Central memory CD8-positive, alpha-beta T cell (primary cell): Measurements from ENCODE around the gene MEIS3.
A peak's percentile ranks its signal among the peaks of the same experiment; 100 is the strongest.

Source experiments
- ATAC-seq: fragments of 150-1000 bp; cut with Tn5 transposase; replicated peaks from 2 replicates; pipeline ENCODE4 v1.10.0; 2022; ENCODE audit warnings: mild to moderate bottlenecking, moderate FRiP score, moderate number of reproducible peaks; ENCODE audit not compliant: poor library complexity, severe bottlenecking; ENCODE audit errors: extremely low read depth
- DNase-seq, 2 donors: peaks; one replicate each; pipeline ENCODE4 v3.0.0; 2021; ENCODE audit warnings: low spot score in 2 of 2
- H3K27ac Mint-ChIP-seq: one replicate; pipeline ENCODE4 v1.8.0; 2022; ENCODE audit warnings: low read depth, mild to moderate bottlenecking, moderate library complexity, mixed read lengths
- H3K27me3 Mint-ChIP-seq: one replicate; pipeline ENCODE4 v1.8.0; 2022; ENCODE audit warnings: mixed read lengths
- H3K36me3 Mint-ChIP-seq: one replicate; pipeline ENCODE4 v1.8.0; 2022; ENCODE audit warnings: mild to moderate bottlenecking, moderate library complexity, mixed read lengths; ENCODE audit not compliant: insufficient read depth
- H3K4me1 Mint-ChIP-seq: one replicate; pipeline ENCODE4 v1.8.0; 2022; ENCODE audit warnings: mixed read lengths
- H3K4me3 Mint-ChIP-seq: one replicate; pipeline ENCODE4 v1.8.0; 2022; ENCODE audit warnings: mild to moderate bottlenecking, moderate library complexity, mixed read lengths
- H3K9me3 Mint-ChIP-seq: one replicate; pipeline ENCODE4 v1.8.0; 2022; ENCODE audit warnings: mixed read lengths

MEIS3 gene

DNA sequence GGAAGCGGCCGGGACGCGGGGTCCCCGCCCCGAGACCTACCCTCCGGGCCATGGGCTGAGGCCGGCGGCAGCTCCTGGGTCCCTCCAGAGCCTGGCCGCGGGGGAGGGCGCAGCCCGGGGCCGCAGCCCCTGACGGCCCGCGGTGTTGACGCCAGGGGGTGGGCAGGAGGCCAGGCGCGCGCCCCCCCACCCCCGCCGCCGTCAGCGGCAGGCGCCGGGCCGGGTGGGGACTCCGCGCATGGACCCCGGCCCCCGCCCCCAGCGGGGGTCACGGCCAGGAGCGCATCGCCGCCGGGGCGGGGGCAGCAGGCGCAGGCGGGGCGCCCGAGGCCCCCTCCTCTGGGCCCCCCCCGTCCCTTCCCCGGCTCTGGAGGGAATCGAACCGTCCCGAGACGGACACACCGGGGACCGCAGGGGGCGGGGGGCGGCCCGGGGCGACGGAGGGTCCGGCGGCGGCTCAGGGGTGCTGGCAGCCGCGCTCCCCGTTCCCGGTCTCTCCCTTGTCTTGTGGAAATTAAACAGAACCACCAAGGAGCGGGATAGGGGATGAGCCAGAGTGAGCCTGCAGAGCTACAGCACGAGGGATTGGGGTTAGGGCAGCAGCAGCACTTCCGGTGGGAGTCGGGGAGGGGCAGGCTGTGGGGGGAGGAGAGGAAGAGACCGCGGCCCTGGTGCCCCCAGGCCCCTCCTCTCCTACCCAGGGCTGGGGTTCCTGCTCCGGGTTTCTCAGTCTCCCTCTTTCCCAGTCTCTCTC lies at the start of gene MEIS3:
TSS of gene MEIS3 (minus strand) at position 498 of the 754 bp plus-strand sequence. CDS start at position 52, 446 bp downstream.
- Mint-ChIP-seq H3K4me1 (peaks cover 46% of the 10 kb centered on the region), H3K36me3 (peaks cover 7% of the 10 kb centered on the region), H3K27ac (no peak within 1 kb of the TSS), H3K9me3 (no peaks in the 10 kb centered on the region), H3K4me3 (peak within 1 kb of the TSS; percentile 23), H3K27me3 (peaks cover 94% of the 10 kb centered on the region)
- DNase-seq (no peak), ATAC-seq (no peak)

DNA sequence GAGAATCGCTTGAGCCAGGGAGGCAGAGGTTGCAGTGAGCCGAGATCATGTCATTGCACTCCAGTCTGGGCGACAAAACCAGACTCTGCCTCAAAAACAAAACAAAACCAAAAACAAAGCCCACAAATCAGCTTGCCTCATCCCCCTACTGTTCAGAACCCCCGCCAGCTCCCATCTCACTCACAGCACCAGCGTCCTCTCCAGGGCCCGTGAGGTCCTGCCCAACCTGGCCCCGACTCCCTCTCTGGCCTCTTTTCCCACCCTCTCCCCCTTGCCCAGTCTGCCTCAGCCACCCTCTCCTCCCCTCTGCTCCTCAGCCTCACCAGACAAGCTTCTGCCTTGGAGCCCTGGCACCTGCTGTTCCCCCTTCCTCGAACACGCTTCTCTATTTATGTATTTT lies 48.6 kb upstream of the MEIS3 start:
- Mint-ChIP-seq H3K4me3 (no peak overlapping the region), H3K9me3 (no peaks in the 10 kb centered on the region), H3K27me3 (peaks cover 87% of the 10 kb centered on the region), H3K27ac (no peak overlapping the region), H3K4me1 (peaks cover 17% of the 10 kb centered on the region), H3K36me3 (peaks cover 4% of the 10 kb centered on the region)
- no peak for DNase-seq
- no peak for ATAC-seq

DNA sequence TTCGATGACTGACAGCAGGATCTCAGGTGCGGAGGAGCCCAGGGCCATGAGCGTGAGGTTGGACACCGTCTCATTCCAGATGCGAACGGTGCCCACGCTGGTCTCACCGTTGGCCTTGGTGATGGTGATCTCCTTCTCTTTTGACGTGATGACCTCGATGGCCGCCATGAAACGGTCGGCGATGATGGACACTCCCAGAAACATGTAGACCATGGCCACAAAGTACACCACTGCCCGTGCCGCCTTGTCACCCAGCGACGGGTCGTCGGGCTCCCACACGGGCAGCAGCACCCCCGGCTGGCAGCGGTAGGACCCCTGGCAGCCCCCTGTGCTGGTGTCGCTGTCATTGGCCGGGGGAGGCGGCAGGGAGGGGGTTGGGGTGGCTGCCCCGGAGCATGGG lies 46.6 kb upstream of the MEIS3 start:
- no peak overlapping the region for H3K27ac Mint-ChIP-seq
- H3K9me3 Mint-ChIP-seq, result no peaks in the 10 kb centered on the region
- DNase-seq (no peak), ATAC-seq (no peak)
- H3K27me3 Mint-ChIP-seq, result peaks cover 67% of the 10 kb centered on the region
- no peak overlapping the region for H3K4me3 Mint-ChIP-seq
- peaks cover 8% of the 10 kb centered on the region for H3K4me1 Mint-ChIP-seq
- peaks cover 2% of the 10 kb centered on the region for H3K36me3 Mint-ChIP-seq

DNA sequence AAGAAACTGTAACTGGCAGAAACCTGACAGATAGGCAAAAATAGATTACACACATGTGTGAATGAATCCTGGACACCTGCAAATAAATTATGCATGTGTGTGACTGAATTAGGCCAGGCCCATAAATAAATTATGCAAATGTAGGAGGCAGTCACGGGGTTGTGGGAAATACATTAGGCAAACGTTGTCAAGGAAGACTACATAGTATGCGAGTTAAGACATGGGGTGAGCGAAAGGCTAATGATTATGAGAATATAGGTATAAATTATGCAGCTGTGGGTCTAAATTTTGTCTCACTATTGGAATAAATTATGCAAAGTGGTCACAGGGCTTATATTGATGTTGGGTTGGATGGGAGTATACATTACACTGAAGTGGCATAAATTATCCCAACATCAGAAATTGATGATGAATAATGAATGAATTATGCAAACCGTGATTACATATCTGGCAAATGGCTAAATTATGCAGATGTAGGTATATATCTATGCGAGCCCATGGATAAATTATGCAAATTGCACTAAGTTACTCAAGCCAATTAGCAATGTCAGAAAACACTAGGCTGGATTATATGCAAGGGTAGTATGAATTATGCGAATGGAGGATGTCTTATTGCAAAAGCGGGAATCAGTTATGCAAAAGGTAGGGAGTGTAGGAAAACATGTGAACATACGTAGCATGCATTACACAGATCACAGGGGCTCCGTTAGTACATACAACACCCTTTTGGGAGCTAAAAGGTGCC lies 45.5 kb upstream of the MEIS3 start:
- no peak for DNase-seq
- no peak overlapping the region for H3K4me3 Mint-ChIP-seq
- ATAC-seq, result no peak
- H3K9me3 Mint-ChIP-seq, result no peaks in the 10 kb centered on the region
- peaks cover 2% of the 10 kb centered on the region for H3K36me3 Mint-ChIP-seq
- peaks cover 56% of the 10 kb centered on the region for H3K27me3 Mint-ChIP-seq
- no peak overlapping the region for H3K27ac Mint-ChIP-seq
- H3K4me1 Mint-ChIP-seq, result no peaks in the 10 kb centered on the region

DNA sequence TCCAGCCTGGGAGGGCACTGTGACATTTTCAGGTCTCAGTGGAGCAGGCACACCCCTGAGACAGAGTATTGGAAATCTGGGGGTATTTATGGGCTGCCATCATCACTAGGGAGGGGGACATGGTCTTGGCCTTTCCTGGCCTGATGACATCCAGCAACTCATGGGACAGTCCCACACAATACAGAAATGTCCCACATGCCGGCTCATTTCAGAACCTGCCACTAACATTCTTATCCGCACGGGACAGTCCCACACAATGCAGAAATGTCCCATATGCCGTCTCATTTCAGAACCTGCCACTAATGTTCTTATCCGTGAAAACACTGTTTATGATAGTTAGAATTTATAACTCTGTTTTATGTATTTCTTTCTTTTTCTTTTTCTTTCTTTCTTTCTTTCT lies 42.5 kb upstream of the MEIS3 start:
- peaks cover 2% of the 10 kb centered on the region for H3K36me3 Mint-ChIP-seq
- DNase-seq (no peak), ATAC-seq (no peak)
- H3K27me3 Mint-ChIP-seq, result peaks cover 30% of the 10 kb centered on the region
- no peaks in the 10 kb centered on the region for H3K9me3 Mint-ChIP-seq
- no peak overlapping the region for H3K27ac Mint-ChIP-seq
- H3K4me1 Mint-ChIP-seq, result no peaks in the 10 kb centered on the region
- H3K4me3 Mint-ChIP-seq, result no peak overlapping the region

DNA sequence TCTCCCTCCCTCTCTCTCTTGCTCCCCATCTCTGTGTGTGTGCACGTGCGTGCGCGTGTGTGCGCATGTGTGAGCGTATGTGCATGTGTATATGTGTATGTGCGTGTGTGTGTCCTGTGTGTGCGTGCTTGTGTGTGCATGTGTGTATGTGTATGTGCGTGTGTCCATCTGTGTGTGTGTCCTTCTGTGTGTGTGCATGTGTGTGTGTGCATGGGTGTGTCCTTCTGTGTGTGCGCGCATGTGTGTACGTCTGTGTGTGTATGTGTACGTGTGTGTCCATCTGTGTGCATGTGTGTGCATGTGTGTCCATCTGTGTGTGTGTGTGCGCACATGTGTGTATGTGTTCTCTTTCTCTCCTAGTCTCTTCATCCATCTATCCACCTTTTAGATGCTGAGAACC lies 40.1 kb upstream of the MEIS3 start:
- Mint-ChIP-seq H3K27me3 (peaks cover 27% of the 10 kb centered on the region), H3K9me3 (no peaks in the 10 kb centered on the region), H3K27ac (no peak overlapping the region), H3K4me3 (no peak overlapping the region), H3K4me1 (no peaks in the 10 kb centered on the region), H3K36me3 (peaks cover 4% of the 10 kb centered on the region)
- DNase-seq (no peak), ATAC-seq (no peak)

DNA sequence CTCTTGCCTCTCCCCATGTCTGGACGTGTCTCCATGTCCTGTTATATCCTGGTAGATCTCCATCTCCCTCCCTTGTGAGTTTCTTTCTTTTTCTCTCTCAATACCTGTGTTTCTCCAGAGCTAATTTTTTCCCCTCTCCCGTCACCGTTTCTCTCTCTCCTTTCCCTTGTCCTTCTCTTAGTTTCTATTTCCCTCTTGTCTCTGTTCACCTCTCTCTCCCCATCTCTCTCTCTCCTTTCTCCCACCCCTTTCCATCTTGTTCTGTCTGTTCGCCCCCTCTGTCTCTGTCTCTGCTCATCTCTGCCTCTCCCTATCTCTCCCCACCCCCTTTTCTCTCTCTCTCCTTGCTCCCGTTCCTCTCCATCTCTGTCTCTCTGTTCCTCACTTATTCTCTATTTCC lies 39.3 kb upstream of the MEIS3 start:
- H3K4me3 Mint-ChIP-seq, result no peak overlapping the region
- DNase-seq (no peak), ATAC-seq (no peak)
- peaks cover 4% of the 10 kb centered on the region for H3K36me3 Mint-ChIP-seq
- peaks cover 27% of the 10 kb centered on the region for H3K27me3 Mint-ChIP-seq
- H3K27ac Mint-ChIP-seq, result no peak overlapping the region
- H3K4me1 Mint-ChIP-seq, result no peaks in the 10 kb centered on the region
- H3K9me3 Mint-ChIP-seq, result no peaks in the 10 kb centered on the region

DNA sequence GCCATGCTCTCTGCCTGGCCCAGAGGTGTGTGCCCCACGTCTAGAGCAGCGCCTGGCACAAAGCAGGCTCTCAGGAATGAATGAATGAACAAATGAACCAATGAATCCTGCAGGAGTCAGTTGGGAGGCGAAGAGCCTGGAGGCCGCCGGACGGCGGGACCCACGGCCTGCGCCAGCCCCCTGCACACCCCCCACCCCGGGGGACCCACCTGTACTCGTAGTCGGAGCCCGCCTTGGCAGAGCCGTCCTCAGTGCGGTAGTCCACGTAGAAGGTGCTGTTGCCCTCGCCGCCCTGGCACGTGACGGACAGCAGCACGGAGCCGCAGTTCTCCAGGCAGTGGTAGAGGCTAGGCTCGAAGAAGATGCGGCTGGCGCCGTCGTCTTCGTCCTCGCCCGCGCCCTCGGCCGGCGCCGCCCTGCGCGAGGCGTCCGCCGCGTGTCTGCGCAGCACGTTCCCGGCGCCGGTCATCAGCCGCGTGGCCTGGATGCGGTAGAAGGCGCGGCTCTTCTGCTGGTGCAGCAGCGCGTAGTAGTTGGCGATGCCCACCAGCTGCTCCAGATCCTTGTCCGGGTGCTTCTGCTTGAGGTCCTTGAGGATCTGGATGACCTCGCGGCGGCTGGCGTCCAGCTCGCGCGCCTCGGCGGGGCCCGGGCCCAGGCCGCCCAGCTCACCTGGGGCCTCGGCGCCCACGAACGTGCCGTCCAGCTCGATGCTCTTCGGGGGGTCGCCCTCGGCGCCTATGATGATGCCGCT lies 37.6 kb upstream of the MEIS3 start:
- Mint-ChIP-seq H3K36me3 (peaks cover 4% of the 10 kb centered on the region), H3K4me1 (no peaks in the 10 kb centered on the region), H3K27ac (no peak overlapping the region), H3K27me3 (peaks cover 30% of the 10 kb centered on the region), H3K4me3 (no peak overlapping the region), H3K9me3 (no peaks in the 10 kb centered on the region)
- ATAC-seq, result no peak
- no peak for DNase-seq

DNA sequence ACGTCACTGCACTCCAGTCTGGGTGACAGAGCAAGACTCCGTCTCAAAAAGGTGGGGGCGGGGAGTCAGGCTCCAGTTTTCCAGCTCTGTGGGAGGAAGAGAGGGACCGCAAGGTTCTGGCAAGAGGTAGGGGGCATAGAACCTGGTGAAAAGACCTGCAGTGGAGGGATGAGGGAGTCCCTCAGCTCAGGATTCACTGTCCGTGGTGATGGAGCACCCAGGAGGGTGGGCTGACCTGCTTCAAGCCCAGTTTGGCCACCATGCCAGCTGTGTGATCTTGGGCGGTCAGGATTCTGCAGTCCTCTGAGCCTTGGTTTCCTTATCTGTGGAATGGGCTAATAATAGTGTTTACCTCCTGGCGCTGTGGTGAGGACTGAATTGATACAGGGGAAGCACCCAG lies 31.2 kb upstream of the MEIS3 start:
- no peak overlapping the region for H3K4me3 Mint-ChIP-seq
- no peaks in the 10 kb centered on the region for H3K9me3 Mint-ChIP-seq
- peaks cover 2% of the 10 kb centered on the region for H3K36me3 Mint-ChIP-seq
- no peak overlapping the region for H3K27ac Mint-ChIP-seq
- peaks cover 73% of the 10 kb centered on the region for H3K27me3 Mint-ChIP-seq
- DNase-seq (no peak), ATAC-seq (no peak)
- peaks cover 16% of the 10 kb centered on the region for H3K4me1 Mint-ChIP-seq

DNA sequence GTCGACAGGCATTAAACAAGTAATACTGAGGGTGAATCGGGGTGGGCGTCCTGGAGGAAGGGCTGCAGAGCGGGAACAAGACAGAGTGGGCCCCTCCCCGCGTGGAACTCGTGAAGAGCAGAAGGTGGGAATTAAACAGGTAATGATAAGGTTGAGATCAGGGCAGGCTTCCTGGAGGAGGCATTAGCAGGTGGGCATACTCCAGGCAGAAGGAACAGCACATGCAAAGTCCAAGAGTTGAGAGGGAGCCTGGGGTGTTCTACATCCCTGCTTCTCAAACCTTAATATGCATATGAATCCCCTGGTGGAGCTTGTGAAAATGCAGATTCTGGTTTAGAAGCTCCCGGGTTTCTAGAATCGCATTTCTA lies 29.0 kb upstream of the MEIS3 start:
- DNase-seq, result no peak
- Mint-ChIP-seq H3K4me3 (no peak overlapping the region), H3K27ac (no peak overlapping the region), H3K9me3 (no peaks in the 10 kb centered on the region), H3K36me3 (no peaks in the 10 kb centered on the region), H3K4me1 (peaks cover 36% of the 10 kb centered on the region), H3K27me3 (peaks cover 78% of the 10 kb centered on the region)
- no peak for ATAC-seq

DNA sequence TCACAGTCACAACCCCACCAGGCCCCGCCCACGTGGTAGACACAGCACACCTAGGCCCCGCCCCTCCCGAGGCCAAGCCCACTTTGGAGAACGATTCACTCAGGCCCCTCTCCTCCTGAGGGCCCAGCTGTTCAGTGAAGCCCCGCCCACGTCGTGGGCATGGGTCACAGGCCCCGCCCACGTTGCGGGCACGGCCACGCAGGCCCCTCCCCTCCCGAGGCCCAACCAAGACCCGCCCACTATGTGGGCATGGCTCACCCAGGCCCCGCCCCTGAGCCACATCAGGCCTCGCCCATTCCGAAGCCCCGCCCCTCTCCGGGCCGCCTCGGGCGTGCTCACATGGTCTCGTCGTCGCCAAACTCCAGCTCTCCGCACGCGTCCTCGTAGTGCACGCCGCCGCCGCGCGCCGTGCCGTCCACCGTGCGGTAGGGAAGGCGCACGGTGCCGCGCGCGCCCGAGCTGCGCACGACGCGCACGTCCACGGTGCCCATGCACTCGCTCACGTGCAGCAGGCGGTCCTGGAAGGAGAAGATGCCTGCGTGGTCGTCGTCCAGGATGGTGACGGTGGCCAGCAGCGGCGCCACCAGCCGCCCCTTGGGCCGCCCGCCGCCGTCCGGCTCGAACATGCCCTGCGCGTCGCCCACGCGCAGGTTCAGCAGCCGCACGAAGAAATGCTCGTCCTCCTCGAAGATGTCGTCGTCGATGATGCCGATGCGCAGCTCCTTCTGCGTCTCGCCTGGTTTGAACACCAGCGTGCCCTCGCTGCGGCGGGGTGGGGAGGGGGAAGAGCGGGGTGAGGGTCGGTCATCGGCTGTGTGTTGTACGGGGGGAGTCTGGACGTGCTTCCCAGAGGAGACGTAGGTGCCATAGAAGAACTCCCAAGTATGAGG lies 28.4 kb upstream of the MEIS3 start:
- Mint-ChIP-seq H3K27me3 (peaks cover 84% of the 10 kb centered on the region), H3K27ac (no peak overlapping the region), H3K9me3 (no peaks in the 10 kb centered on the region), H3K36me3 (no peaks in the 10 kb centered on the region), H3K4me1 (peaks cover 43% of the 10 kb centered on the region), H3K4me3 (peak overlapping the region; percentile 50)
- peak in 1 of 2 donors; percentile 14 for DNase-seq
- ATAC-seq, result peak; percentile 15
